Pancreas (tissue), 10 donors: ENCODE measurements around the gene CCDC39. TPM values are rescaled to one million over a fixed set of nuclear protein-coding genes. Genes with fewer than 3 reads are reported as not detected.

Experiments
- ATAC-seq, 4 donors: fragments of 200-7000 bp; cut with Tn5 transposase; one replicate each; pipeline versions ENCODE4 v1.8.0 to v1.9.1; 2020; ENCODE audit warnings: mild to moderate bottlenecking in 4 of 4, moderate library complexity in 4 of 4
- DNase-seq, 6 donors: peaks; one replicate each; pipeline ENCODE4 v3.0.0-alpha.2; 2020
- FAIRE-seq: peaks from 2 replicates; lab custom pipeline; 2012; peaks lifted over from hg19 to GRCh38; lab: Jason Lieb, UNC
- H3K27ac ChIP-seq, 4 donors: fragments of 200-600 bp; sonication (generic); 1 replicate in 3 of 4; 2 replicates in 1 of 4; pipeline versions ENCODE4 v1.5.0 to v1.8.0; 2020
- H3K27me3 ChIP-seq, 4 donors: fragments of 200-600 bp; one replicate each; pipeline ENCODE4 v1.8.0; 2021
- H3K36me3 ChIP-seq, 3 donors: fragments of 200-600 bp; sonication (generic) in 1 of 3; one replicate each; pipeline versions ENCODE4 v1.5.0 to v1.8.0; 2020 to 2021
- H3K4me1 ChIP-seq, 3 donors: fragments of 200-600 bp; one replicate each; pipeline ENCODE4 v1.8.0; 2021
- H3K4me3 ChIP-seq, 4 donors: fragments of 200-600 bp; sonication (generic) in 2 of 4; one replicate each; pipeline versions ENCODE4 v1.5.0 to v1.8.0; 2020 to 2021
- H3K9me3 ChIP-seq, 4 donors: fragments of 200-600 bp; one replicate each; pipeline ENCODE4 v1.8.0; 2021
- CTCF ChIP-seq, 4 donors: fragments of 200-600 bp; sonication (generic) in 3 of 4; IDR thresholded peaks; one replicate each; pipeline versions ENCODE4 v1.5.0 to v1.8.0; 2021; ENCODE audit warnings: antibody characterized with exemption in 4 of 4
- WGBS, 2 donors: extraction: QIAGEN DNeasy Blood & Tissue Kit; methylation state at CpG; one replicate each; pipeline ENCODE4 v1.1.7; 2013; 5-methylcytosine and 5-hydroxymethylcytosine counted together
- intact Hi-C, 3 donors: fragments of 100-400 bp; cut with DNase I; formaldehyde crosslinking; loops; one replicate each; pipeline versions ENCODE4 v1.11.1 to v1.14.2; 2022
- polyA plus RNA-seq, 2 donors: library from polyadenylated mRNA; stranded (reverse); fragments of 200-250 nt; gene quantifications; one replicate each; pipeline ENCODE4 v1.2.3, GENCODE V29; 2013
- total RNA-seq, 6 donors: library from RNA; stranded (reverse); fragmentation: NEBNext Ultra II Directional in 4 of 6; extraction: Animal tissue kit (Norgen Biotek cat#: 25700) in 4 of 6; gene quantifications; one replicate each; pipeline versions ENCODE4 v1.2.1 to v1.2.4, GENCODE V29; 2021 to 2023
- donor health status: healthy with polysubstance abuse.
- donor health status: DM: no; HTN: no; CAD: no; lungs with moderate emphysema.
- donor health status: DM: no; HTN: no; CAD: no.
- donor health status: control.
- donor health status: control.
- donor health status: Bipolar disorder and iron deficiency.
- donor health status: DM: yes; HTN: yes; CAD: no.
- donor health status: DM: no; HTN: no; CAD: no.
- donor health status: DM: no; HTN: no; CAD: no.
- donor health status: DM: yes; HTN: yes; CAD: no.

Gene CCDC39
- total and polyA plus RNA-seq, 8 donors: 0.09 to 0.16 TPM; not detected in 6

- Histone ChIP-seq H3K27me3 (no peaks in the 10 kb centered on the region), H3K9me3 (no peaks in the 10 kb centered on the region), H3K27ac (no peak overlapping the region), H3K4me1 (no peaks in the 10 kb centered on the region), H3K4me3 (no peak overlapping the region), H3K36me3 (no peaks in the 10 kb centered on the region)
- WGBS, 2 donors: 7 to 16% methylated on average over 1 of the region's 1 CpG
- no peak for TF ChIP-seq CTCF (IDR thresholded peaks at IDR 0.05)
- intact Hi-C loops: no loop called here
- no peak for DNase-seq
- FAIRE-seq: no peak
- ATAC-seq: no peak
Measured at GRCh38 chr3:180690061-180690460, 10.8 kb upstream of the CCDC39 start.

- ATAC-seq: no peak
- Histone ChIP-seq H3K27me3 (no peaks in the 10 kb centered on the region), H3K27ac (no peak overlapping the region), H3K4me3 (no peak overlapping the region), H3K9me3 (no peaks in the 10 kb centered on the region), H3K4me1 (peaks cover 0 to 7% (median 5%) of the 10 kb centered on the region in 3 donors), H3K36me3 (no peaks in the 10 kb centered on the region)
- intact Hi-C loops: no loop called here
- 31 to 48% methylated on average over 3 of the region's 3 CpGs for WGBS, 2 donors
- TF ChIP-seq CTCF (IDR thresholded peaks at IDR 0.05): no peak
- no peak for FAIRE-seq
- DNase-seq: no peak
Measured at GRCh38 chr3:180684807-180685206, 5.5 kb upstream of the CCDC39 start.

- 83% methylated on average over 2 of the region's 2 CpGs for WGBS, 2 donors
- Histone ChIP-seq H3K4me1 (peaks cover 0 to 7% (median 5%) of the 10 kb centered on the region in 3 donors), H3K9me3 (no peaks in the 10 kb centered on the region), H3K27me3 (no peaks in the 10 kb centered on the region), H3K4me3 (no peak overlapping the region), H3K27ac (no peak overlapping the region), H3K36me3 (no peaks in the 10 kb centered on the region)
- intact Hi-C loops: no loop called here
- TF ChIP-seq CTCF (IDR thresholded peaks at IDR 0.05): no peak
- no peak for DNase-seq
- no peak for FAIRE-seq
- ATAC-seq: no peak
Measured at GRCh38 chr3:180683816-180684215, 4.5 kb upstream of the CCDC39 start.

- Histone ChIP-seq H3K27me3 (peaks cover 0 to 6% (median 0%) of the 10 kb centered on the region in 4 donors), H3K27ac (peak overlapping the region; percentile 40 to 66 (median 62)), H3K4me1 (peaks cover 0 to 7% (median 5%) of the 10 kb centered on the region in 3 donors), H3K36me3 (no peaks in the 10 kb centered on the region), H3K9me3 (no peaks in the 10 kb centered on the region), H3K4me3 (peak overlapping the region; percentile 55 to 70 (median 61))
- 0 to 1% methylated on average over 7 of the region's 7 CpGs for WGBS, 2 donors
- TF ChIP-seq CTCF (IDR thresholded peaks at IDR 0.05): peak in 1 of 4 donors; percentile 30
- DNase-seq: peak in 4 of 6 donors; percentile 20 to 42 (median 30)
- intact Hi-C loops: no loop called here
- peak; percentile 74 to 88 (median 80) for ATAC-seq
- FAIRE-seq: no peak
Measured at GRCh38 chr3:180680097-180680430, 775 bp upstream of the CCDC39 start.

GRCh38 chr3:180678231-180678630 is 1.1 kb downstream of the CCDC39 start:
- no peak overlapping the region for H3K27ac ChIP-seq
- 18 to 20% methylated on average over 8 of the region's 8 CpGs for WGBS, 2 donors
- H3K4me3 ChIP-seq: no peak overlapping the region
- FAIRE-seq (no peak), DNase-seq (no peak), ATAC-seq (no peak)
- H3K27me3 ChIP-seq: peaks cover 0 to 6% (median 0%) of the 10 kb centered on the region in 4 donors
- no peaks in the 10 kb centered on the region for H3K9me3 ChIP-seq
- no peak for TF ChIP-seq CTCF (IDR thresholded peaks at IDR 0.05)
- H3K36me3 ChIP-seq: no peaks in the 10 kb centered on the region
- H3K4me1 ChIP-seq: peaks cover 0 to 7% (median 5%) of the 10 kb centered on the region in 3 donors
- intact Hi-C loops: no loop called here
